GM19397 (cell line): ENCODE data around the gene RCE1.
A peak's percentile ranks its signal among the peaks of the same experiment; 100 is the strongest.

Source experiments
- ATAC-seq: cut with Tn5 transposase; IDR thresholded peaks from one replicate; pipeline ENCODE4 v1.9.1; 2021; ENCODE audit warnings: mild to moderate bottlenecking, moderate library complexity; ENCODE audit not compliant: unreplicated experiment

Gene RCE1

DNA sequence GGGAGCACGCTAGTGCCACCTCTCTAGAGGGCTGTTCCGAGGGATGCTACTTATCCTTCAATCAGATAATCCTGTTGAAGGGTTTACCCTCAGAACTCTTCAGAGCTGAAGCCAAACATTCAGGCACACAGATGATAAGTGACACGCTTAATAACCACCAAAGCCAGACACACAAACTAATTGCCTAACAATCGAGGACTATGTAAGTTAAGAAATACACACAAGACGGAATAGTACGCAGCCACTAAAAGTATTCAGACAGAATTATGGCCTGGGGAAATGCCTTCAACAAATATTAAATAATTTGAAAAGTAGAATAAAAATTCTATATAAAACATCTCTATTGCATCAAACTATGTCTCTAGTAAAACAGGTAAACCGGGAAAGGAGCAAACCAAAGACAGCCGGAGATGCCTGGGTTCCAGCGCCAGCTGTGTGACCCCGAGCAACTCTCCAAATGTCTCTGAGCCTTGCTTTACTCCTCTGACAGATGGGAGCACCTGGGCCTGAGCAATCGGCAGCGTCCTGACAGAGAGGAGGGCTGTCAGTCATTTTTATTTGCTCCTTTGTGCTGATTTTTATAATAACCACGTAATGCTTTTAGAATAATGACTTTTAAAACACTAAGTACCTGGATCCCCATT is 25.0 kb downstream of the RCE1 start:
- no peak for ATAC-seq

DNA sequence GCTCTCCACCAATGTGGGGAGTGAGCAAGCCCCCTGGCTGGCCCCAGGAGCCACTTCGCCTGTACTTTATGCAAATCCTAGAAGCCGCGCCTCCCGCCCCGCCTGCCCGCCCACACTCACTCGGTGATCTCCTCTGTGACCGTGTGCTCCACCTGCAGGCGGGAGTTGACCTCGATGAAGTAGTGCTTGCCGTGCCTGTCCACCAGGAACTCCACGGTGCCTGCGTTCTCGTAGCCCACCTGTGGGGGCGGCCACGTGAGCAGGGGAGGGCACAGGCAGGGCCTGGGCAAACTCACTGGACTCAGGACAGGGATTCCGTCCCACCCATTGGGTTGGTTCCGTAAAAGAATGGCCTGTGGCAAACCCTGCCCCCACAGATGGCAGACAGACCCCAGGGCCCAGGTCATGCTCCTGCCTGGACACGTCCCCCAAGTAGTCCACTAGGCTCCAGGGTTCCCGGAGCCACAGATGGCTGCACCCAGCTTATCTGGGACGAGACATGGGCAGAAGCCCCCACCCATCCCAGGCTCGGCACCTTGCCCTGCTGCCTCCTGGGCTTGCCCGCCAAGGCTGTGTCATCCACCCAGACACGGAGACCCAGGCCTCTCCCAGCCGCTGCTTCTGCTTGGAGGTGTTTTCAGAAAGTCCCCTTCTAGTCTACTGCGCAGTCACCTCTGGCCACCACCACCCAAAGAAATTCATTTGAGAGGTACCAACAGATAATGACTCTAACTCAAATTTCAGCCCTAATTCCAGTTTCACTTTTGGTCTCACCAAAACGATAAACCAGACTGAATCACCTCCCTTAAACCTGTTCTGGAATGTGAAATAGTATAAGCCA is 25.7 kb downstream of the RCE1 start:
- peak; percentile 66 for ATAC-seq

DNA sequence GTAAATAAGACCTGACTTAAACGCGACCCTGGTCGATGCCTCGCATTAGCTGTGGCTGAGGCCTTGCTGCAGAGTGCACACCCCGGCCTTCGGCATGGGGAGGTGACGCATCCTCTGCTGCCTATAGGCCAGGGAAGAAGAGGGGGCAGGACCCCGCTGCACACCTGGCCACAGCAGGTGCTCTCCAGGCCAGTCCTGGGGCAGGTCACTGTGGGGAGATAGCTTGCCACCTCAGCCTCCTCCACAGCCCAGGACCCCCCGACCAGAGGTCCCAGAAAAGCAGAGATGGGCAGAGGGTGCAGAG is 26.3 kb downstream of the RCE1 start:
- no peak for ATAC-seq

DNA sequence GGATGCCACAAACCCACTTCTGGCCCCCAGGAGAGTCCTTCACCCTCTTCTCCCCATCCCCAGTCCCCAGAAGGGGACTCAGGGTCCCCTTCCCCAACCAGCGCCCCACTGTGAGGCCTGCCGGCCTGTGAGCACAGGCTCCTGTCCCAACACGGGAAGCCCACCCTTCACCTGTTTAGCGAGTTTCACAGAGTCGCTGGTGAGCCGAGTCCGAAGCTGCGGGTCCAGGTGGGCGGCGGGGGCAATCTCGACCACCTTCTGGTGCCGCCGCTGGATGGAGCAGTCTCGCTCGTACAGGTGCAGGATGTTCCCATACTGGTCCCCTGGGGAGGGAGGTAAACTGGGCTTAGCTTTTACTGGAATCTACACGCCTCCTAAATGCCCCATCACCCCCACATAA is 26.9 kb downstream of the RCE1 start:
- no peak for ATAC-seq

DNA sequence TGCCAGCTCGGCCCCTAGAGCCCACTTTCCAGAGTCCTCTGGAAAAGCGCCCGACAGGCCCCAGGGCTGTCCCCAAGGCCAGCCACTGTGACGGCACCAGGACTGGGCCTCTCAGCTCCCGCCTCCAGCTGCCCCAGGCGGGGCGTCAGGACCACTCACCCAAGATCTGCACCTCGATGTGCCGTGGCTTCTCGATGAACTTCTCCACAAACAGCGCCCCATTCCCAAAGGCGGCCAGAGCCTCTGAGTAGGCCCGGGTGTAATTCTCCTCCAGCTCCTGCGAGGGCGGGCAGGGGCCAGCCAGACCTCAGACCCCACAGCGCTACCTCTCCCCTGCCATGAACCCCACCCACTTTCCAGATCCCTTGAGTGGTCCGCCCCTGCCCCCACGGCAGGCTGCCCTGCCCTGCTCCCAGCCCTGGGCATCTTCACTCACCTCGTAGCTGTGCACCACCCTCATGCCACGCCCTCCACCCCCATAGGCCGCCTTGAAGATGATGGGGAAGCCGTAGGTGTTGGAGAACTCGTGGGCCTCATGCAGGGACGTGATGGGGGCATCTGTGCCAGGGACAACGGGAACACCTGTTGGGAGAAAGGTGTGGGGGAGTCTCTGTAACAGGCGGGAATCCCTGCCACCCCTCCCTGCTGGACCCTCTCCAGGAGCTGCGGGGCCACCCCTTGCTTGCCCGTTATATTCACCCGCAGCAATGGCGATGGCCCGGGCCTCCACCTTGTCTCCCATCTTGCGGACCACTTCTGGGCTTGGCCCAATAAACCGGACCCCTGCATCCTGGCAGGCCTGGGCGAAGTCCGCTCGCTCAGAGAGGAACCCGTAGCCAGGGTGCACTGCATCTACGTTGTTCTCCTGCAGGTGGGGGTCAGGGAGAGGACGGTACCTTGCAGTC is 27.6 kb downstream of the RCE1 start:
- no peak for ATAC-seq

DNA sequence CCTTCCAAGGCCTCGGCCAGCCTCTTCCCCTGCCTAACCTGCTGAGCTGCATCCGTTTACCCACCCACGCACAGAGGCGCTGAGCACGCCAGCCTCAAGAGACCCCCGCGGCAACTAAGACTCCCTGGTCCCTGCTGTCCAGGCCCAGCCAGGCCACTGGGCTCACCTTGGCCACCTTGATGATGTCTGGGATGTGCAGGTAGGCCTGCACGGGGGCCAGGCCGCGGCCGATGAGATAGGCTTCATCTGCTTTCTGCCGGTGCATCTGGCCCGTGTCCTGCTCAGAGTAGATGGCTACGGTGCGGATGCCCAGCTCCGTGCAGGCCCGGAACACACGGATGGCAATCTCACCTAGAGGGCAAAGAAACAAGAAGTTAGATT is 28.3 kb downstream of the RCE1 start:
- no peak for ATAC-seq

DNA sequence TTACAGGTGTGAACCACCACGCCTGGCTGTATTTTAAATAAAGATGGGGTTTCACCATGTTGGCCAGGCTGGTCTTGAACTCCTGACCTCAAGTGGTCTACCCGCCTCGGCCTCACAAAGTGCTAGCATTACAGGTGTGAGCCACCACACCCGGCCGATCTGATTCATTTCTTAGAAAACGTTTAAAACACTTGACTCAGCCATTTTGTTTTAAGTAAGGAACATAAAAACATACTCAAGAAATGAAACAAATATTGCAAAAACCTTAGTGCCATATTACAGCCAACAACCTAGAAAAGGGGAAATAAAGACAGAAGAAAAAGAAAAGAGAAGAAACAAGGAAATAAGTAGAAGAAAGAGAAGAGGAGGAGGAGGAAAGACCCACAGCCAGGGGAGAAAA is 31.0 kb downstream of the RCE1 start:
- no peak for ATAC-seq

DNA sequence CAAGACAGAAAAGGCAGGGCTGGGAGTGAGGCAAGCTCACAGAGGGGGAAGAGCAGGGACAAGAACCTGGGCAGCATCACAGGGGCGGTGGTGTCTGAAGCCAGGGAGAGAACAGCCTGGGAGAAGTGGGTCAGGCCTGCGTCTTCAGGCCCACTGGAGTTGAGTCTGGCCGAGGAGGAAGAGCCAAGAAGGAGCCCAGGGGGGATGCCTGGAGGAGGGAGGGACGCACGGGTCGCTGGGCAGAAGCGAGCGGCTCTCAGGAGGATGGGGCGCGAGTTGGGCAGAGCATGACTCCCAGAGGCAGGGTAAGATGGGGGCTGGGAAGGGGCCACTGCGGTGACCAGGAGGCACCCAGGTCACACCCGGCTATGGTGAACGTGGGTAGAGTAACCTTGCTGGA is 32.1 kb downstream of the RCE1 start:
- ATAC-seq: no peak

DNA sequence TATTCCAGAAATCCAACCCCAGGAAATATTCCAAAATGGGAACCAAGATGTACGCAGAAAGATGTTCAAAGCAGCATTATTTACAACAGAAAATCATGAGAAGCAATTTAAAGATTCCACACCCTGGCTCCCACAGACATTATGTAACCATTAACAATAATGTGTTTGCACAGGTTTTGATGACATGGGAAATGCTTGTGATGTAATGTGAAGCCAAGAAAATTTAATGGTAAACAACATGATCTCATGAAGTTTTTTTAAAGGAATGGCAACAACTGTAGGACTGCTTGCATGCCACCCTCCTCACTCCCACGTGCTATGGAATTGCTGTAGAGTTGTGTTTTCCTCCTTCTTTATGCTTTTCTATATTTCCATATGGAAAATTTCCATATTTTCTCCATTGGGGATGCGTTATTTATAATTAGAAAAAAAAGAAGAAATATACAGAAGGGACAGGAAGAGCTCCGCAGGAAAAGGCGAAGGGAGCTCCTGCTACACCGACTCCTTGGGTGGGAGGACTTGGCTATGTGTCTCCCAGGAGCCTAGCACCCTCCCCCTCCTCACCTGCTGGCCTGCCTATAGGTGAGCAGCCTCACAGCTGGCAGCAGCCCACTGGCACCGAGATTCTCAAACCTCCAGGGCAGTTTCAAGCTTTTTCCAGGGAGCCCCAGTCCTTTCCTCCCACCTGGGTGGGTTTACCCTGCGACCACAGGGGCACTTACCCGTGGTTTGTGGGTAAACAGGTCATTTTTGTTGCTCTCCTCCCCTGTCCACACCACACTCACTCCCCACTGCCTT is 34.5 kb downstream of the RCE1 start:
- ATAC-seq: no peak

DNA sequence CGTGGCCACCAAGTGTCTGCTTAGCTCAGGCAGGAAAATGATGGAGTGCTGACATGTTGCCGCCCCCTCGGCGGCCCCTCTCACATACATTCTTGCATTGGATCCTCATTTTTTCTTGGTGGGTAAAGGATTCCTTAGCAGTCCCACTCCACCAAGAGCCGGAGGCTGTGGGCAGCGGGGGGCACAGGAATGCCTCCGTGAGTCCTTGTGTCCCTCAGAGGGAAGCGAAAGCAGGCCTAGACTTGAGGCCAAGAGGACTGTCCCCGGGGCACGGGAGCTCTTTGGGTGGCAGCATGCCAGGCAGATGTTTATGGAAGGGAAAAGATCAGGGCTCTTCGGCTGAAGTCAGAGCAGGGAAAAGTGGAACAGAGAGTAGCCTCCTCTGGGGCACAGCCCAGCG is 35.2 kb downstream of the RCE1 start:
- no peak for ATAC-seq

DNA sequence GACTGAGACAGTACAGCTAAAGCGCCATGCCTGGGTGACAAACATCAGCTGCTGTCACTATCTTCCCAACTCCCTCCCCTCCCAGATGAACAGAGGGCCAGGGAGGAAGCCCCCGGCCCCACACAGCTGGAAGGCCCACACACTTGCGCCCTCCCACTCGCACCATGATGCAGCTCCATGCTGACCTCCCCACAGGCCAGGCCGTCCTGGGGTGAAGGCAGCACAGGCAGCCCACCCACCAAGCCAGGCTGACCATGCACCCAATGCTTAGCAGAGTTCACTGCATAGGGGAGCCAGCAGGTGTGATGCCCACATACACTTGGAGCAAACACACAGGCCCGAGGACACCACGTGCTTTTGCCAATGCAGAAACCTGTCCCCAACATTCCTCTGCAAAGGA is 35.8 kb downstream of the RCE1 start:
- no peak for ATAC-seq

DNA sequence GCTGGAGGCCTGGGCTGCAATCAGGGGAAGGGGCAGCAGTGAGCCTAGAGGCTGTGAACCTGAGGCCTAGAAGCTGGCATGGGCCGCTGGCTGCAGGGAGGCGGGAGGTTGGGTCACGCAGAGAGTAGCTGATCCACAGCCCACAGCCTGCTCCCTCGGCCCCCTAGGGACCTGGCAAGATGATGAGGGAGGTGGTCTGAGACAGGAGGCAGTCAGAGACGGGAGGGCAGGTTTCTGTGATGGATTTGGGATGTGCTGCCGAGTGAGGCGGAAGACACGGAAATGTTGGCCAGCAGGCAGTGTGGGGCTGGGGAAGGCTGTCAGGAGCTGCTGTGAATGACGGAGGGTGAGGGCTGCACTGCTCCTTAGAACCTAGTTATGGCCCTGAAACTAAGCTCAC is 36.3 kb downstream of the RCE1 start:
- ATAC-seq: no peak

DNA sequence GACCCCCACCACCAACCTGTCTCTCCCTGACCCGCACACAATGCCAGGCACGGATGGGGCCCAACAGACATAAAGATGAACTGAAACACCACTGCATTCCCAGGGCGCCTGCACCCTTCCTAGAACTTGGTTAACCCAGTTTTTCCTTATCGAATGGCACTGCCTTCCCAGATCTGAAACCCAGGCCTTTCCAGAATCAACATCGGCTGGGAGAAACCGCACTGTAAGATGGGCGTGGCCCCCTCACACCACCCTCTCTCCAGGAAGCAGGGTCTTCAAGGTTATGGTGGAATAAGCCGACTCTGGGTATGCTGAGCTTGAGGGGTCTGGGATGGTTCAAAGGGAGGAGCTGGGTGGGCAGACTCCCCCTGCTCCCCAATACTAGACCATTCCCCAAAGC is 36.8 kb downstream of the RCE1 start:
- ATAC-seq: no peak

DNA sequence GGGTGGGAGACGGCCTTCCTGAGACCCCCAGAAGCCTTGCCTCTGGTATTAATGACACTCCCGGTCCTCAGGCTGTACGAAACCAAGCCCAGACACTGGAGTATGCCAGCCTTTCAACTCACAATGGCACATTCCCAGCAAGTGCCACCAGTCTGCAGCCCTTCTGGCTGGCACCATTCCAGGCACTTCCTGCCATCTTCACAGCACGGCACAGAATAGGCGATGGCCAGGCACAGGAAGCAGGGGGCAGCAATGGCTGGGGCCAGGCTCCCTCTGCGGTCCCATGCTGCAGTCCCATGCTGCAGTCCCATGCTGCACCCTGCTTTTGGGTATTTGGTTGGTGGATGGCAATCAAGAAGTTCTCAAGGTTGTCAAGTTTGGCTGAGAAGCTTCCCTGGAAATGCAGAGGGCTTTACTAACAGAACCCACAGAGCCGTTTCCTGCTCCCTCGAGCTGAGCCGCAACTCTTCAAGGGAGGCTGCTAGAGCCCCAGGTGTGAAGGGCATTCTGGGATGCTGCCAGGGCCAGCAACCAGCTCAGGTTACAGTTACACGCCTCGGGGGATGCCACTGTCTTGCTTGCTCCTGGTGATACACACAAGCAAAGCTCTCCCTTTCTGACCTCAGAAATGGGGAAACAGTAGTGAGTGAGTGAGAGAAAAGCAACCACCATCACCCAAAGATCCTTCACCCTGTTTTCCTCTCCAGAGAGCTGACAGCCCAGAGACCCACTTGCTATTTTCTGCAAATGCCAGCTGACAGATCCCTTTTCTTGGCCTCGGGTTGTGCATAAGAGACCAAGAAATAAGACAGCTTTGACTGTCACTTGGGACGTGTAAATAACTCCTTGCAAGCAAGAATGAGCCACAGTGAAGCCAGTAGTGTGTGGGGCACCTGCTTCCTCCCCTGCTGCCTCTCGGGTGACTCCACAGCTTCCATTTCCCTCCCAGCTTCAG is 37.5 kb downstream of the RCE1 start:
- no peak for ATAC-seq

DNA sequence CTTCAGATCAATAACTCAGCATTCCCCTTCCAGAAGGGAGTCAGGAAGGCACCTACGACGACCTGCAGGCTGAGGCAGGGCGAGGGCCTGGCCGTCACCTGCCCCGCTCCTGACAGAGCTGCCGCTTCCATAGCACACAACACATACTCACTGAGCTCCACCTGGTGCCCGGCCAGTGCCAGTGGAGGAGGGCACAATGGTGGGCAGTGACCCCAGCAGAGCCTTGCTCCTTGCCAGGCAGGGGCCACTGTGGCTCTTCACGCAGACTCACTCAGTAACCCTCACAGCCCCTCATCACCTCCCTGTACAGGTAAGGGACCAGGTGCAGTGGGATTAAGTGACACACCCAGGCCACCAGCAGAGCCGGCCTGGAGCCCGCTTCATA is 38.2 kb downstream of the RCE1 start:
- no peak for ATAC-seq

DNA sequence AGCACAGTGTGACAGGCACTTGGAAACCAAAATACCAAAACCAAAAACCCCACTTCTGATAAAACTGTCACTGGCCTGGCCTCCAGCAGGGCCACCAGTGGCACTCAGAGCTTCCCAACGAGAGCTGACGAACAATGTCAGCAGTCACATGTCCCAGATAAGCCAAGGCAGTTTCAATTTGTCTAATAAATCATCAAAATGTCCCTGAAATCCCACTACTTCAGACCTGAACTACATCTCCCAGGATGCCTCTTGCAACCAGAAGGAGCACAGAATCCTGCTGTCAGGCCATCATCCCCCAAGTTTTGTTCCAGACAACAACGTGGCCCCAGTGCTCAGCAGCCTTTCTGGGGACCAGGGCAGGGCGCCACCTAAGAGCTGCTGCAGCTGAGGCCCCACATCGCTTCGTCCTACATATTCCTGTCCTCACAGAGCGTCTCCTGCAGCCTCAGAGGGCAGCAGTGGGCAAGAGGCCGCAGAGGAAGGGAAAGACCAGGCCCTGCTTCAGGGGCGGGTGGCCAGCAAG is 38.7 kb downstream of the RCE1 start:
- no peak for ATAC-seq

DNA sequence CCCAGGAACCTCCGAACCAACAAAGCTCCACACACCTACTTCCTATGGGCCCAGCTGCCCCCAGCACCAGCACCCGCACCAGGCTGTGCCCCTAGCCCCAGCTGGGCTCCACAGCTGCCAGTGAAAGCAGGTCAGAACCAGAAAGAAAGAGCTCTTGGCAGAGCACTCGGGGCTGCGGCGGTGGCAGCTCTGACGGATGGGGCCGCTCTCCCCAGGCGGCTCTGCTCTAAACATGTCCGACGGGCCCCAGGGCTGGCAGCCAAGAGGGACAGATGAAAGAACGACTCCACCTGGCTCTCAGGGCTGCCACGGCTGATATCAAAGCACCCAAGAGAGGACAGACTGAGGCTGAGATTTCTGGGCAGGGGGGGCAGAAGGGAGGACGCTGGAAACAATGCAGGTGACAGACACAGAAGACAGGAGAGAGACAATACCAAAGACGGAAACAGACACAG is 39.3 kb downstream of the RCE1 start:
- no peak for ATAC-seq

DNA sequence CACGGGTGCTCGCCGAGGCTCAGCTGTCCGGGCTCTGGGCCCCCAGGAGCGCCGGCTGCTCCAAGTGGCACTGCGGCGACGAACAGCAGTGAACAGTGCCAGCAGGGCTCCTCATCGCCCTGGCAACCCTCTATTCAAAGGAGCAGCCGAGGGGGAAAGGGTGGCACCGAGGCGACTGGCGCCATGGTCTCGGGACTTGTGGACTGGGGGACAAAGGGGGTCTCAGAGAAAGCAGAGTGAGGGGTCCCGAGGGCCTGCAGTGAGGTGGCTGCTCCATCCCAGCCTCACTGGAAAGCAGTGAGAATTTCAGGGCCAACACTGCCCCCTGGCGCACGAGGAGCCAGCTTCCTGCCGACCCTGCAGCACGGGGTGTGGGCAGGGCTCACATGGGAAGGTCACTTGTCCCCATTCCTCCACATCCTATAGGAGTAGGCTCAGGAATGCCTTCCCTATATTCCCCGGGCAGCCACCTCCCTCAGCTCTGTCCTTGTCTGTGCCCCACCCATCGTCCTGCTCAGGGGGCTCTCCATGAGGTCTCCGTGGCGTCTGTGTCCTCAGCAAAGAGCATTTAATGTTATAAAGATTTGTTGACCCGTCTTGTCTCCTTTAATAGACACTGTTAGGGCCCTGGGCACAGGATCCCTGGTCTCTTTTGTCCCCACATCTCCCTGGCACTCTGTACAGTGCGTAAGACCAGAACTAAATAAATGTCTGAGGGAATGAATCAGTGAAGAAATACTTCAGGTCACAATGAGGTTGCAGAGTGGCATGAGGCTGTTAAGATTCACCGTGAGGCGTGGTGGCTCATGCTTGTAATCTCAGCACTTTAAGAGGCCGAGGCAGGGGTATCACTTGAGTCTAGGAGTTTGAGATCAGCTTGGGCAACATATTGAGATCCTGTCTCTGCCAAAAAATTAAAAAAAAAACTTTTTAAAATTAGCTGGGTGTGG is 40.0 kb downstream of the RCE1 start:
- no peak for ATAC-seq

DNA sequence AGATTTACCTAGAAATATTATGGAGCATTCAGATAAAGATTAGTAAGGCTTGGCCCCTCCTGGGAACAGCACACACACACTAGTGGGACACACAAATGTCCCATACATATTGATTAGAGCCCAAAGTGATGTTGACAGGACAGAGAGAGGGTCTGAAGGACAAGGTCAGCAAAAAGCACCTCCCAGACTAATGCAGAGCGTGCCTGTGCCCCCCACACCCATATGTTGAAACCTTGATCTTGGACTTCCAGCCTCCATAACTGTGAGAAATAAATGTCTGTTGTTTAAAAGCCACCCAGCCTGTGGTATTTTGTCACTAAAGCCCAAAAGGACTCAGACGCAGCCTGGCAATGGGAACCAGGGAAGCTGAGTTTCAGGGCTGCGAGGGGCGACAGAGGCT is 41.2 kb downstream of the RCE1 start:
- no peak for ATAC-seq
